Immature natural killer cell (primary cell): ENCODE data around the gene KRTAP5-10. TPM values are rescaled to one million over a fixed set of nuclear protein-coding genes. Genes with fewer than 3 reads are reported as not detected.
"Not testable (repeated sequence)": the region's sequence is repeated elsewhere in the genome, so short reads cannot be mapped to it uniquely, and the experiment has no call there.

Source experiments
- DNase-seq, 3 donors: peaks; one replicate each; pipeline ENCODE4 v3.0.0; 2022; ENCODE audit warnings: mixed read lengths in 1 of 3
- H3K27ac Mint-ChIP-seq, 6 donors: one replicate each; pipeline ENCODE4 v1.8.0; 2020; ENCODE audit warnings: mixed read lengths in 6 of 6, mild to moderate bottlenecking in 5 of 6, inconsistent platforms in 4 of 6, moderate library complexity in 3 of 6
- H3K27me3 Mint-ChIP-seq, 3 donors: one replicate each; pipeline ENCODE4 v1.8.0; 2020 to 2021; ENCODE audit warnings: low read depth in 3 of 3, mild to moderate bottlenecking in 3 of 3, mixed read lengths in 3 of 3, moderate library complexity in 3 of 3, inconsistent platforms in 1 of 3
- H3K36me3 Mint-ChIP-seq, 3 donors: one replicate each; pipeline ENCODE4 v1.8.0; 2020; ENCODE audit warnings: mixed read lengths in 3 of 3, inconsistent platforms in 2 of 3, mild to moderate bottlenecking in 2 of 3
- H3K4me1 Mint-ChIP-seq, 2 donors: one replicate each; pipeline ENCODE4 v1.8.0; 2020; ENCODE audit warnings: inconsistent platforms in 2 of 2, mild to moderate bottlenecking in 2 of 2, mixed read lengths in 2 of 2, moderate library complexity in 1 of 2
- H3K4me3 Mint-ChIP-seq, 5 donors: one replicate each; pipeline ENCODE4 v1.8.0; 2020; ENCODE audit warnings: mild to moderate bottlenecking in 5 of 5, mixed read lengths in 5 of 5, inconsistent platforms in 3 of 5, moderate library complexity in 3 of 5
- H3K9me3 Mint-ChIP-seq, 6 donors: one replicate each; pipeline ENCODE4 v1.8.0; 2020; ENCODE audit warnings: mild to moderate bottlenecking in 6 of 6, mixed read lengths in 6 of 6, inconsistent platforms in 4 of 6, moderate library complexity in 3 of 6
- polyA plus RNA-seq, 3 donors: library from polyadenylated mRNA; unstranded; fragments of 300-500 nt; fragmentation: Illumina TruSeq; gene quantifications; one replicate each; pipeline ENCODE4 v1.2.3, GENCODE V29; 2021

The KRTAP5-10 gene
- polyA plus RNA-seq, 3 donors from 2014 or later = not detected

GRCh38 chr11:71551711-71552110 is 13.7 kb upstream of the KRTAP5-10 start:
- H3K9me3 Mint-ChIP-seq = no peaks in the 10 kb centered on the region
- no peak overlapping the region for H3K4me3 Mint-ChIP-seq
- no peaks in the 10 kb centered on the region for H3K36me3 Mint-ChIP-seq
- no peaks in the 10 kb centered on the region for H3K4me1 Mint-ChIP-seq
- no peak overlapping the region for H3K27ac Mint-ChIP-seq
- no peak for DNase-seq
- peaks cover 0 to 7% (median 1%) of the 10 kb centered on the region in 3 donors for H3K27me3 Mint-ChIP-seq

GRCh38 chr11:71554996-71555395 is 10.4 kb upstream of the KRTAP5-10 start:
- no peak for DNase-seq
- Mint-ChIP-seq H3K27ac (no peak overlapping the region), H3K36me3 (no peaks in the 10 kb centered on the region), H3K4me3 (no peak overlapping the region), H3K4me1 (no peaks in the 10 kb centered on the region), H3K27me3 (peaks cover 0 to 6% (median 1%) of the 10 kb centered on the region in 3 donors), H3K9me3 (no peaks in the 10 kb centered on the region)

- H3K27ac Mint-ChIP-seq = no peak overlapping the region
- no peaks in the 10 kb centered on the region for H3K36me3 Mint-ChIP-seq
- H3K27me3 Mint-ChIP-seq = peaks cover 0 to 2% (median 1%) of the 10 kb centered on the region in 3 donors
- DNase-seq = no peak
- no peak overlapping the region for H3K4me3 Mint-ChIP-seq
- no peaks in the 10 kb centered on the region for H3K4me1 Mint-ChIP-seq
- H3K9me3 Mint-ChIP-seq = no peaks in the 10 kb centered on the region
These were observed 9.9 kb upstream of the KRTAP5-10 start for GRCh38 chr11:71555508-71555907.

GRCh38 chr11:71556018-71556417 is 9.3 kb upstream of the KRTAP5-10 start:
- no peak for DNase-seq
- H3K4me3 Mint-ChIP-seq = no peak overlapping the region
- H3K27me3 Mint-ChIP-seq = peaks cover 1 to 3% (median 2%) of the 10 kb centered on the region in 3 donors
- no peaks in the 10 kb centered on the region for H3K4me1 Mint-ChIP-seq
- no peaks in the 10 kb centered on the region for H3K9me3 Mint-ChIP-seq
- no peak overlapping the region for H3K27ac Mint-ChIP-seq
- H3K36me3 Mint-ChIP-seq = no peaks in the 10 kb centered on the region

GRCh38 chr11:71557257-71557656 is 8.1 kb upstream of the KRTAP5-10 start:
- Mint-ChIP-seq H3K27ac (no peak overlapping the region), H3K27me3 (peaks cover 1 to 3% (median 2%) of the 10 kb centered on the region in 3 donors), H3K36me3 (no peaks in the 10 kb centered on the region), H3K4me3 (no peak overlapping the region), H3K9me3 (no peaks in the 10 kb centered on the region), H3K4me1 (no peaks in the 10 kb centered on the region)
- DNase-seq = no peak

GRCh38 chr11:71558996-71559395 is 6.4 kb upstream of the KRTAP5-10 start:
- no peak for DNase-seq
- no peak overlapping the region for H3K27ac Mint-ChIP-seq
- no peak overlapping the region for H3K4me3 Mint-ChIP-seq
- peaks cover 1 to 9% (median 2%) of the 10 kb centered on the region in 3 donors for H3K27me3 Mint-ChIP-seq
- H3K36me3 Mint-ChIP-seq = no peaks in the 10 kb centered on the region
- no peaks in the 10 kb centered on the region for H3K4me1 Mint-ChIP-seq
- H3K9me3 Mint-ChIP-seq = no peaks in the 10 kb centered on the region

- H3K9me3 Mint-ChIP-seq = no peaks in the 10 kb centered on the region
- no peak overlapping the region for H3K27ac Mint-ChIP-seq
- no peaks in the 10 kb centered on the region for H3K4me1 Mint-ChIP-seq
- peaks cover 4 to 11% (median 6%) of the 10 kb centered on the region in 3 donors for H3K27me3 Mint-ChIP-seq
- H3K4me3 Mint-ChIP-seq = no peak overlapping the region
- no peaks in the 10 kb centered on the region for H3K36me3 Mint-ChIP-seq
- no peak for DNase-seq
These were observed 3.2 kb upstream of the KRTAP5-10 start for GRCh38 chr11:71562120-71562519.

- no peak overlapping the region for H3K4me3 Mint-ChIP-seq
These were observed 2.0 kb upstream of the KRTAP5-10 start for GRCh38 chr11:71563406-71563805.

GRCh38 chr11:71564430-71564829 is 933 bp upstream of the KRTAP5-10 start:
- Mint-ChIP-seq H3K4me1 (no peaks in the 10 kb centered on the region), H3K27me3 (peaks cover 3 to 11% (median 6%) of the 10 kb centered on the region in 3 donors), H3K36me3 (no peaks in the 10 kb centered on the region), H3K27ac (no peak overlapping the region), H3K4me3 (no peak overlapping the region), H3K9me3 (no peaks in the 10 kb centered on the region)
- no peak for DNase-seq

More at GRCh38 chr11:71563406-71563805, 2.0 kb upstream of the KRTAP5-10 start:
- H3K27me3 Mint-ChIP-seq = peaks cover 3 to 11% (median 6%) of the 10 kb centered on the region in 3 donors
- DNase-seq = no peak
- H3K4me1 Mint-ChIP-seq = no peaks in the 10 kb centered on the region
- H3K9me3 Mint-ChIP-seq = no peaks in the 10 kb centered on the region
- no peaks in the 10 kb centered on the region for H3K36me3 Mint-ChIP-seq
- no peak overlapping the region for H3K27ac Mint-ChIP-seq

GRCh38 chr11:71566081-71566620 is 788 bp downstream of the KRTAP5-10 start:
- Mint-ChIP-seq H3K4me1 (no peaks in the 10 kb centered on the region), H3K36me3 (no peaks in the 10 kb centered on the region), H3K27me3 (peaks cover 3 to 8% (median 6%) of the 10 kb centered on the region in 3 donors), H3K27ac (no peak overlapping the region), H3K9me3 (no peaks in the 10 kb centered on the region), H3K4me3 (no peak overlapping the region)
- no peak for DNase-seq

GRCh38 chr11:71566626-71567599 is 1.6 kb downstream of the KRTAP5-10 start:
- not testable (repeated sequence) for H3K9me3 Mint-ChIP-seq, H3K27ac Mint-ChIP-seq, H3K27me3 Mint-ChIP-seq, DNase-seq, H3K36me3 Mint-ChIP-seq, H3K4me3 Mint-ChIP-seq, H3K4me1 Mint-ChIP-seq

GRCh38 chr11:71567633-71568032 is 2.3 kb downstream of the KRTAP5-10 start:
- H3K27ac Mint-ChIP-seq, H3K36me3 Mint-ChIP-seq, DNase-seq, H3K4me3 Mint-ChIP-seq, H3K27me3 Mint-ChIP-seq, H3K9me3 Mint-ChIP-seq, H3K4me1 Mint-ChIP-seq: not testable (repeated sequence)

GRCh38 chr11:71568704-71569349 is 3.5 kb downstream of the KRTAP5-10 start:
- Mint-ChIP-seq H3K4me3 (no peak overlapping the region), H3K27me3 (peaks cover 5 to 7% (median 6%) of the 10 kb centered on the region in 3 donors), H3K36me3 (no peaks in the 10 kb centered on the region), H3K4me1 (no peaks in the 10 kb centered on the region), H3K9me3 (no peaks in the 10 kb centered on the region), H3K27ac (no peak overlapping the region)
- no peak for DNase-seq
